ENCODE results near the gene TOP2B.

TOP2B gene

GRCh38 chr3:25555695-25556437, 108.8 kb downstream of the TOP2B start:
- no peaks in the 10 kb centered on the region for H3K27me3 ChIP-seq
- intact Hi-C loops (cut with DNase I; ENCODE audit: low total_unique reads) = loop anchor here (5.0 kb wide), 1 partner anchor 1036 kb away; no protein-coding TSS in a partner anchor
- peak overlapping the region; percentile 18 to 65 for H3K27ac ChIP-seq
- peaks cover 0 to 51% (median 41%) of the 10 kb centered on the region in 4 donors for H3K4me1 ChIP-seq
- H3K9me3 ChIP-seq = no peaks in the 10 kb centered on the region
- no peak for TF ChIP-seq CTCF (IDR thresholded peaks at IDR 0.05)
- H3K4me3 ChIP-seq = no peak overlapping the region
- H3K36me3 ChIP-seq = no peaks in the 10 kb centered on the region
- no peak for DNase-seq

GRCh38 chr3:25554376-25554775, 110.3 kb downstream of the TOP2B start:
- no peak overlapping the region for H3K4me3 ChIP-seq
- H3K27me3 ChIP-seq = no peaks in the 10 kb centered on the region
- no peak for DNase-seq
- H3K36me3 ChIP-seq = no peaks in the 10 kb centered on the region
- no peak for TF ChIP-seq CTCF (IDR thresholded peaks at IDR 0.05)
- H3K27ac ChIP-seq = peak overlapping the region in 1 of 2 donors; percentile 8
- intact Hi-C loops (cut with DNase I; ENCODE audit: low total_unique reads) = no loop called here
- no peaks in the 10 kb centered on the region for H3K9me3 ChIP-seq
- H3K4me1 ChIP-seq = peaks cover 0 to 51% (median 41%) of the 10 kb centered on the region in 4 donors

- no peaks in the 10 kb centered on the region for H3K9me3 ChIP-seq
- intact Hi-C loops (cut with DNase I; ENCODE audit: low total_unique reads) = no loop called here
- peaks cover 0 to 31% (median 27%) of the 10 kb centered on the region in 4 donors for H3K4me1 ChIP-seq
- no peak for DNase-seq
- TF ChIP-seq CTCF (IDR thresholded peaks at IDR 0.05) = no peak
- no peak overlapping the region for H3K27ac ChIP-seq
- H3K36me3 ChIP-seq = no peaks in the 10 kb centered on the region
- no peak overlapping the region for H3K4me3 ChIP-seq
- H3K27me3 ChIP-seq = no peaks in the 10 kb centered on the region
Observed at GRCh38 chr3:25552251-25552650, 112.5 kb downstream of the TOP2B start.

- H3K4me3 ChIP-seq = no peak overlapping the region
- H3K4me1 ChIP-seq = peaks cover 0 to 6% (median 0%) of the 10 kb centered on the region in 4 donors
- H3K36me3 ChIP-seq = no peaks in the 10 kb centered on the region
- no peak for TF ChIP-seq CTCF (IDR thresholded peaks at IDR 0.05)
- no peak for DNase-seq
- H3K9me3 ChIP-seq = no peaks in the 10 kb centered on the region
- intact Hi-C loops (cut with DNase I; ENCODE audit: low total_unique reads) = no loop called here
- H3K27ac ChIP-seq = no peak overlapping the region
- no peaks in the 10 kb centered on the region for H3K27me3 ChIP-seq
Observed at GRCh38 chr3:25548836-25549235, 115.9 kb downstream of the TOP2B start.

- H3K36me3 ChIP-seq = no peaks in the 10 kb centered on the region
- H3K9me3 ChIP-seq = no peaks in the 10 kb centered on the region
- TF ChIP-seq CTCF (IDR thresholded peaks at IDR 0.05) = no peak
- H3K27ac ChIP-seq = no peak overlapping the region
- H3K4me1 ChIP-seq = peaks cover 0 to 6% (median 0%) of the 10 kb centered on the region in 4 donors
- H3K27me3 ChIP-seq = no peaks in the 10 kb centered on the region
- DNase-seq = no peak
- intact Hi-C loops (cut with DNase I; ENCODE audit: low total_unique reads) = no loop called here
- H3K4me3 ChIP-seq = no peak overlapping the region
Observed at GRCh38 chr3:25547943-25548674, 116.6 kb downstream of the TOP2B start.
